HG02852 (cell line): ENCODE results near the gene TSPAN17.
A peak's percentile ranks its signal among the peaks of the same experiment; 100 is the strongest.
"Not testable (repeated sequence)": the region's sequence is repeated elsewhere in the genome, so short reads cannot be mapped to it uniquely, and the experiment has no call there.

ENCODE experiments used
- ATAC-seq: cut with Tn5 transposase; IDR thresholded peaks from one replicate; pipeline ENCODE4 v1.9.1; 2021; ENCODE audit warnings: mild to moderate bottlenecking, moderate library complexity; ENCODE audit not compliant: unreplicated experiment

Gene TSPAN17

GRCh38 chr5:176647030-176647842, at the start of gene TSPAN17:
Gene TSPAN17, plus strand, starts transcription at chr5:176647484. Its CDS starts 132 bp downstream, at chr5:176647616.
- peak; percentile 92 for ATAC-seq

GRCh38 chr5:176599749-176600430, 47.4 kb upstream of the TSPAN17 start:
- ATAC-seq: not testable (repeated sequence)

- ATAC-seq: no peak
These were observed 45.3 kb upstream of the TSPAN17 start for GRCh38 chr5:176601901-176602482.

GRCh38 chr5:176603091-176603490, 44.2 kb upstream of the TSPAN17 start:
- ATAC-seq: no peak

GRCh38 chr5:176606032-176606431, 41.3 kb upstream of the TSPAN17 start:
- ATAC-seq: no peak

- ATAC-seq: no peak
These were observed 40.4 kb upstream of the TSPAN17 start for GRCh38 chr5:176606875-176607274.

- ATAC-seq: no peak
These were observed 39.1 kb upstream of the TSPAN17 start for GRCh38 chr5:176608142-176608705.

- ATAC-seq: no peak
These were observed 38.2 kb upstream of the TSPAN17 start for GRCh38 chr5:176608937-176609723.

GRCh38 chr5:176609724-176610434, 37.4 kb upstream of the TSPAN17 start, which contains the start of gene GPRIN1:
Gene GPRIN1, minus strand, starts transcription at chr5:176610156. Its CDS starts 10,322 bp downstream, at chr5:176599834.
- ATAC-seq: peak; percentile 70

GRCh38 chr5:176610435-176610773, 36.9 kb upstream of the TSPAN17 start:
- ATAC-seq: peak; percentile 15

- ATAC-seq: no peak
These were observed 35.8 kb upstream of the TSPAN17 start for GRCh38 chr5:176611435-176611834.

- ATAC-seq: no peak
These were observed 35.3 kb upstream of the TSPAN17 start for GRCh38 chr5:176612008-176612407.

GRCh38 chr5:176612855-176613254, 34.4 kb upstream of the TSPAN17 start:
- ATAC-seq: no peak

GRCh38 chr5:176614805-176615478, 32.3 kb upstream of the TSPAN17 start:
- ATAC-seq: no peak

- no peak for ATAC-seq
These were observed 30.8 kb upstream of the TSPAN17 start for GRCh38 chr5:176616511-176616910.

- no peak for ATAC-seq
These were observed 28.5 kb upstream of the TSPAN17 start for GRCh38 chr5:176618783-176619182.

- ATAC-seq: peak; percentile 79
These were observed 28.1 kb upstream of the TSPAN17 start for GRCh38 chr5:176619203-176619568.

GRCh38 chr5:176619569-176620332, 27.5 kb upstream of the TSPAN17 start:
- no peak for ATAC-seq
